Measurements from ENCODE around the gene UPF3A. TPM values are rescaled to one million over a fixed set of nuclear protein-coding genes. Genes with fewer than 3 reads are reported as not detected.

UPF3A gene, protein sequence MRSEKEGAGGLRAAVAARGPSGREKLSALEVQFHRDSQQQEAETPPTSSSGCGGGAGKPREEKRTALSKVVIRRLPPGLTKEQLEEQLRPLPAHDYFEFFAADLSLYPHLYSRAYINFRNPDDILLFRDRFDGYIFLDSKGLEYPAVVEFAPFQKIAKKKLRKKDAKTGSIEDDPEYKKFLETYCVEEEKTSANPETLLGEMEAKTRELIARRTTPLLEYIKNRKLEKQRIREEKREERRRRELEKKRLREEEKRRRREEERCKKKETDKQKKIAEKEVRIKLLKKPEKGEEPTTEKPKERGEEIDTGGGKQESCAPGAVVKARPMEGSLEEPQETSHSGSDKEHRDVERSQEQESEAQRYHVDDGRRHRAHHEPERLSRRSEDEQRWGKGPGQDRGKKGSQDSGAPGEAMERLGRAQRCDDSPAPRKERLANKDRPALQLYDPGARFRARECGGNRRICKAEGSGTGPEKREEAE
- 13.7 and 17.8 TPM in 2 replicates for total RNA-seq

DNA sequence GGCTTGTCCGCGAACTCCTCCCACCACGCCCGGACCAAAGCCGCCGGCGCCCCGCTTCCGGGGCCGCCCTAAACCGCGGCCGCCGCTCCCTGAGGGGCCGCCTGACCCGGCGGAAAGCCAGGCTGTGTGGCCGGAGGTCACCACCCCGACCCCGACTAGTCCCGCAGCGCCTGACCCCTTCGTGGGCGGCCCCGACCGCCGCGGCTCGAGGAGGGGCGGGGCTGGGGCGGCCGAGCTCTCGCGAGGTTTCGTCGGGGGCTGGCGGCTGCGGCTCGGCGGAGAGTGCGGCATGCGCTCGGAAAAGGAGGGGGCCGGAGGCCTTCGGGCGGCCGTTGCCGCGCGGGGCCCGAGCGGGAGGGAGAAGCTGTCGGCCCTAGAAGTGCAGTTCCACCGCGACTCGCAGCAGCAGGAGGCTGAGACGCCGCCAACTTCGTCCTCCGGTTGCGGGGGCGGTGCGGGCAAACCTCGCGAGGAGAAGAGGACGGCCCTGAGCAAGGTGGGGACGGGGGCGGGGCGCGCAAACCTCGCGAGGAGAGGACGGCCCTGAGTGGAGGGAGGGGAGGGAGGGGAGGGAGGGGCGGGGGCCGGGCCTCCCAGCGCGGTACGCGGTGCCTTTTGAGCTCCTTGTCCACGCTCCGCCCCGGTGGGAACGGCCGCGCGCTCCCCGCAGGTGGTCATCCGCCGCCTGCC, at the start of gene UPF3A:
Gene UPF3A (plus strand): TSS at position 251 of the 690 bp plus-strand sequence. CDS start 39 bp downstream, at position 290.
- Histone ChIP-seq H3K27me3 (ENCODE audit: control insufficient read depth, insufficient read depth, low read length) (no peaks in the 10 kb centered on the region), H3K4me3 (ENCODE audit: low read depth, low read length) (peak within 1 kb of the TSS; percentile 77), H3K36me3 (ENCODE audit: control insufficient read depth, insufficient read depth, low read length) (peaks cover 3% of the 10 kb centered on the region)
- FAIRE-seq (no peak), DNase-seq (ENCODE audit: low read depth) (peak; percentile 63)
- TF ChIP-seq, protein P1, sequence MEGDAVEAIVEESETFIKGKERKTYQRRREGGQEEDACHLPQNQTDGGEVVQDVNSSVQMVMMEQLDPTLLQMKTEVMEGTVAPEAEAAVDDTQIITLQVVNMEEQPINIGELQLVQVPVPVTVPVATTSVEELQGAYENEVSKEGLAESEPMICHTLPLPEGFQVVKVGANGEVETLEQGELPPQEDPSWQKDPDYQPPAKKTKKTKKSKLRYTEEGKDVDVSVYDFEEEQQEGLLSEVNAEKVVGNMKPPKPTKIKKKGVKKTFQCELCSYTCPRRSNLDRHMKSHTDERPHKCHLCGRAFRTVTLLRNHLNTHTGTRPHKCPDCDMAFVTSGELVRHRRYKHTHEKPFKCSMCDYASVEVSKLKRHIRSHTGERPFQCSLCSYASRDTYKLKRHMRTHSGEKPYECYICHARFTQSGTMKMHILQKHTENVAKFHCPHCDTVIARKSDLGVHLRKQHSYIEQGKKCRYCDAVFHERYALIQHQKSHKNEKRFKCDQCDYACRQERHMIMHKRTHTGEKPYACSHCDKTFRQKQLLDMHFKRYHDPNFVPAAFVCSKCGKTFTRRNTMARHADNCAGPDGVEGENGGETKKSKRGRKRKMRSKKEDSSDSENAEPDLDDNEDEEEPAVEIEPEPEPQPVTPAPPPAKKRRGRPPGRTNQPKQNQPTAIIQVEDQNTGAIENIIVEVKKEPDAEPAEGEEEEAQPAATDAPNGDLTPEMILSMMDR (IDR thresholded peaks at IDR 0.05; ENCODE audit: insufficient read depth, low read length, severe bottlenecking): no peak

DNA sequence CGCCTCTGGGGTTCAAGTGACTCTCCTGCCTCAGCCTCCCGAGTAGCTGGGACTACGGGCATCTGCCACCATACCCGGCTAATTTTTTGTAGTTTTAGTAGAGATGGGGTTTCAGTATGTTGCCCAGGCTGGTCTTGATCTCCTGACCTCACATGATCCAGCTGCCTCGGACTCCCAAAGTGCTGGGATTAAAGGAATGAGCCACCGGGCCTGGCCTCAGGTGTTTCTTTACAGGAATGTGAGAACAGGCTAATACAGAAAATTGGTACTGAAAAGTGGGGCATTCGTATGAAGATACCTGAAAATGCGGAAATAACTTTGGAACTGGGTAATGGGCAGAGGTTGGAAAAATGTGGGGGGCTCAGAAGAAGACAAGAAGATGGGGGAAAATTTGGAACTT, 49.5 kb upstream of the UPF3A start:
- H3K4me3 ChIP-seq (ENCODE audit: low read depth, low read length): no peak overlapping the region
- FAIRE-seq: no peak
- DNase-seq (ENCODE audit: low read depth): no peak
- peaks cover 5% of the 10 kb centered on the region for H3K27me3 ChIP-seq (ENCODE audit: control insufficient read depth, insufficient read depth, low read length)
- TF ChIP-seq, protein P1 (IDR thresholded peaks at IDR 0.05; ENCODE audit: insufficient read depth, low read length, severe bottlenecking): no peak
- H3K36me3 ChIP-seq (ENCODE audit: control insufficient read depth, insufficient read depth, low read length): peaks cover 3% of the 10 kb centered on the region

DNA sequence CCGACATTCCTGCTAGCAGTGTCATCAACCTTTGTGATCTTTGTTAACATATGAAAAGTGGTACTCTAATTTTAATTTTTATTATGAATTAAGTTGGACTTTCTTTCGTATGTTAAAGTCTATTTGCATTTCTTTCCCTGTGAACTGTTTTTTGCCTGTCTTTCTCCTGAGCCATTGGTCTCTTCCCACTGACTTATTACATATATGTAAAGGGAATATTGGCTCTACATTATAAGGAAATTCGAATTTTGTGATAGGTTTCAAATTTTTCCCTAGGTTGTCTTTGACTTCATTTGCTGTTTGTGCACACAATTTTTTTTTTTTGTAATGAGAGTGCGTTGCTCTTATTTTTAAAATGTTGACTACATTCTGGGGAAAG, 47.1 kb upstream of the UPF3A start:
- TF ChIP-seq, protein P1 (IDR thresholded peaks at IDR 0.05; ENCODE audit: insufficient read depth, low read length, severe bottlenecking): no peak
- DNase-seq (ENCODE audit: low read depth) (no peak), FAIRE-seq (no peak)

DNA sequence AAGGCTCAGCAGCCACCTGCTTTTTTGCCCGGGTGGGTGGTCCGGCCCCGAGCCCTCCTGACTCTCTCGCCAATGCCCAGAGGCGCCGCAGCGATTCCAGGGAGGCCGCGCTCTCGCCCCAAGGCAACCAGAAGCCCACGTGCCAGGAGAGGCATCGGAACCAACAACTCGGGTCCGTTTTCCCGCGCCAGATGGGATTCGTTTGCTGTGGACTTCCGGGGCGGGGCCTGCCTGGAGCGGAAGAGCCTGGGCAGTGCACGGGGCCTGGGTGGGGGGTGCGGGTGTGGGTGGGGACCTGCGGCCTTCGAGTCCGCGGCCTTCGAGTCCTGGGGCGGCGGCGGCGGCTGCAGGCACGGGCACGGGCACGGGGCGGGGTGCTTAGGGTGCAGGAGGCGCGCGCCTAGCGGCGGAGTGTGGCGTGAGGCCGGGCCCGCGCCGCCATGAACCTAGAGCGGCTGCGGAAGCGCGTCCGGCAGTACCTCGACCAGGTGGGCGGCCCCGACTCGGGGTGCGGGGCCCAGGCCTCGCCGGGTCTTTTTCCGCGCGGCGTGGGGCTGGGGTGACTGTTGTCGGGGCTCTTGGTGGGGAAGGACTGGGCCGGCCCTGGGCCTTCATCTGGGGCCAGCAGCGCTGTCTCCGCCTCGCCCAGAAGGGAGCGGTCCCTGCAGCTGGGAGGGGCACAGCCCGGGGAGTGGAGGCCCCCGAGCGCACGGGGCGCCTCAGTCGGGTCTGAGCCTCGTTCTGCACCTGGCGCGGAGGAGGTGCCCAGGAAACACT, 46.6 kb upstream of the UPF3A start, which contains the start of gene CDC16:
Gene CDC16 (plus strand): TSS at position 253 of the 777 bp plus-strand sequence. CDS start 188 bp downstream, at position 441.
- peak within 1 kb of the TSS; percentile 86 for H3K4me3 ChIP-seq (ENCODE audit: low read depth, low read length)
- peaks cover 1% of the 10 kb centered on the region for H3K27me3 ChIP-seq (ENCODE audit: control insufficient read depth, insufficient read depth, low read length)
- H3K36me3 ChIP-seq (ENCODE audit: control insufficient read depth, insufficient read depth, low read length): peaks cover 12% of the 10 kb centered on the region
- TF ChIP-seq, protein P1 (IDR thresholded peaks at IDR 0.05; ENCODE audit: insufficient read depth, low read length, severe bottlenecking): peak; percentile 31
- FAIRE-seq (no peak), DNase-seq (ENCODE audit: low read depth) (peak; percentile 65)

More for the DNA sequence above, 47.1 kb upstream of the UPF3A start:
- peaks cover 10% of the 10 kb centered on the region for H3K36me3 ChIP-seq (ENCODE audit: control insufficient read depth, insufficient read depth, low read length)
- peaks cover 2% of the 10 kb centered on the region for H3K27me3 ChIP-seq (ENCODE audit: control insufficient read depth, insufficient read depth, low read length)
- peak overlapping the region; percentile 86 for H3K4me3 ChIP-seq (ENCODE audit: low read depth, low read length)

DNA sequence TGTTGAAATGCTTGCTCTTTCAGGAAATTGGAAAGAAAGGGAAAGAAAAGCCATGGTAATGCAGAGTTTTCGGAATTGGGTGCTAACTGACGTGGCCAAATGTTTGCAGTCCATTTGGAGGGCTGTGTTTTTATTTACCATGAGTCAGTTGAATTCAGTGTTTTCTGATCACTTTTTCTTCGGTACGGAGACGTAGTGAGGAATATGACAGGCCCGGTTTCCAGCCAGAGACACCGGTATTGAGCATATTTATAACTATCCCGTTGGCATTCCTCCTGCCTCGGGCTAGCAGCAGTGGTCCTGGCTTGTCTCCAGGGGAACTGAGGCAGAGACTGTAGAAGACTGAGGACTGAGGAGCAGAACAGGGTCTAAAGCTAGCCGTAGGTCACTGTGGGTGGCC, 45.7 kb upstream of the UPF3A start:
- peaks cover 12% of the 10 kb centered on the region for H3K36me3 ChIP-seq (ENCODE audit: control insufficient read depth, insufficient read depth, low read length)
- TF ChIP-seq, protein P1 (IDR thresholded peaks at IDR 0.05; ENCODE audit: insufficient read depth, low read length, severe bottlenecking): no peak
- DNase-seq (ENCODE audit: low read depth) (peak; percentile 22), FAIRE-seq (no peak)
- peak overlapping the region; percentile 86 for H3K4me3 ChIP-seq (ENCODE audit: low read depth, low read length)
- H3K27me3 ChIP-seq (ENCODE audit: control insufficient read depth, insufficient read depth, low read length): no peaks in the 10 kb centered on the region
